Erythroblast (primary cell): ENCODE results near the gene SIAH3.

Experiments used
- GATA1 ChIP-seq: IDR thresholded peaks from 2 replicates; pipeline ENCODE4 v1.6.1; 2011; ENCODE audit warnings: low read depth, mild to moderate bottlenecking, control low read depth, low read length, moderate library complexity
- POLR2A ChIP-seq: IDR thresholded peaks from 2 replicates; pipeline ENCODE4 v1.6.1; 2011; ENCODE audit warnings: mild to moderate bottlenecking, low read length

DNA sequence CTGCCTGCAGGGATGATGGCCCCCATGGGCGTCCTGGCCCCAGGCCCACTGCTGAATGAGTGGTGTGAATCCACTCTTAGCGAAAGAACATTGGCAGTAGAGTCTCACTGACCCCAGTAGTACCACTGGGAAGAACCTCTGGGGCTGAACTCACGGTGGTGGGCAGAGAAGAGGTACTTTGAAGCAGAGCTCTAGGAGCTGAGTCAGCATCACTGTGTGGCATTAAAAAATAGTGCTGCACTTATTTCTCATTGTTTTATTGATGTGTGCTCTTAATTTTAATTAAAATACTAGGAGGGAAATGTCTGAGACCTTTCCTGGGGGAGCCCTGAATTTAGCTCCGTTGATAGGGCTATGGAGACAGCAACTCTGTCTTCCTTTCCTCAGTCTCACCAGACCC lies 88.1 kb downstream of the SIAH3 start:
- TF ChIP-seq POLR2A, result no peak
- no peak for TF ChIP-seq GATA1
